Large intestine (tissue), 12 donors: Measurements from ENCODE around the gene PPIB. TPM values are rescaled to one million over a fixed set of nuclear protein-coding genes. Genes with fewer than 3 reads are reported as not detected.

Experiments
- DNase-seq, 2 donors: peaks; one replicate each; pipeline versions ENCODE4 v3.0.0 to v3.0.0-alpha.2; 2013
- H3K27ac ChIP-seq: one replicate; pipeline ENCODE4 v1.5.1; 2013; ENCODE audit warnings: low read length
- H3K27me3 ChIP-seq: 2 replicates; pipeline ENCODE4 v1.6.1; 2013; ENCODE audit warnings: low read length; ENCODE audit not compliant: control insufficient read depth, insufficient read depth
- H3K36me3 ChIP-seq: 2 replicates; pipeline ENCODE4 v1.6.1; 2013; ENCODE audit warnings: low read length; ENCODE audit not compliant: control insufficient read depth, insufficient read depth
- H3K4me1 ChIP-seq: one replicate; pipeline ENCODE4 v1.6.1; 2013; ENCODE audit warnings: low read length; ENCODE audit not compliant: control insufficient read depth, insufficient read depth
- H3K4me3 ChIP-seq: one replicate; pipeline ENCODE4 v1.5.1; 2013; ENCODE audit warnings: low read length
- H3K9me3 ChIP-seq: one replicate; pipeline ENCODE4 v1.6.1; 2013; ENCODE audit warnings: mild to moderate bottlenecking, low read depth, low read length, moderate library complexity; ENCODE audit not compliant: control insufficient read depth
- WGBS: methylation state at CpG from one replicate; pipeline ENCODE4 v1.1.5; 2013; ENCODE audit warnings: low lambda C conversion rate; ENCODE audit not compliant: insufficient coverage; 5-methylcytosine and 5-hydroxymethylcytosine counted together
- long read RNA-seq, 11 donors: transcript quantifications; one replicate each; lab custom pipeline, GENCODE V29; 2026
- polyA plus RNA-seq: library from polyadenylated mRNA; unstranded; fragments of 120-200 nt; gene quantifications from one replicate; pipeline ENCODE4 v1.2.1, GENCODE V29; 2013

The PPIB gene
- polyA plus RNA-seq, result 513 TPM
- long read RNA-seq, donor 1, transcript PPIB-201 (5 exons, 1,081 nt), result major isoform, 158 of 175 reads
- long read RNA-seq, donor 1, partial matches to known transcripts, result 5 of 175 reads
- long read RNA-seq, donor 1, other reads (novel, unspliced or antisense), result 11 of 175 reads
- long read RNA-seq, donor 2, transcript PPIB-201 (5 exons, 1,081 nt), result major isoform, 312 of 387 reads
- long read RNA-seq, donor 2, partial matches to known transcripts, result 37 of 387 reads
- long read RNA-seq, donor 2, other reads (novel, unspliced or antisense), result 35 of 387 reads
- long read RNA-seq, donor 3, result 0 reads
- long read RNA-seq, donor 4, transcript PPIB-201 (5 exons, 1,081 nt), result major isoform, 56 of 56 reads
- long read RNA-seq, donor 4, partial matches to known transcripts, result 0 of 56 reads
- long read RNA-seq, donor 4, other reads (novel, unspliced or antisense), result 0 of 56 reads
- long read RNA-seq, donor 5, transcript PPIB-201 (5 exons, 1,081 nt), result major isoform, 146 of 165 reads
- long read RNA-seq, donor 5, partial matches to known transcripts, result 6 of 165 reads
- long read RNA-seq, donor 5, other reads (novel, unspliced or antisense), result 13 of 165 reads
- long read RNA-seq, donor 6, transcript PPIB-201 (5 exons, 1,081 nt), result major isoform, 317 of 413 reads
- long read RNA-seq, donor 6, transcript PPIB-203 (3 exons, 1,208 nt), result minor isoform, 5 of 413 reads
- long read RNA-seq, donor 6, partial matches to known transcripts, result 30 of 413 reads
- long read RNA-seq, donor 6, other reads (novel, unspliced or antisense), result 61 of 413 reads
- long read RNA-seq, donor 7, transcript PPIB-201 (5 exons, 1,081 nt), result major isoform, 163 of 195 reads
- long read RNA-seq, donor 7, partial matches to known transcripts, result 19 of 195 reads
- long read RNA-seq, donor 7, other reads (novel, unspliced or antisense), result 12 of 195 reads
- long read RNA-seq, donor 8, transcript PPIB-203 (3 exons, 1,208 nt), result minor isoform, 5 of 568 reads
- long read RNA-seq, donor 8, transcript PPIB-201 (5 exons, 1,081 nt), result major isoform, 445 of 568 reads
- long read RNA-seq, donor 8, partial matches to known transcripts, result 58 of 568 reads
- long read RNA-seq, donor 8, other reads (novel, unspliced or antisense), result 60 of 568 reads
- long read RNA-seq, donor 9, transcript PPIB-201 (5 exons, 1,081 nt), result major isoform, 469 of 579 reads
- long read RNA-seq, donor 9, partial matches to known transcripts, result 43 of 579 reads
- long read RNA-seq, donor 9, other reads (novel, unspliced or antisense), result 65 of 579 reads
- long read RNA-seq, donor 10, transcript PPIB-201 (5 exons, 1,081 nt), result major isoform, 385 of 488 reads
- long read RNA-seq, donor 10, transcript PPIB-203 (3 exons, 1,208 nt), result minor isoform, 7 of 488 reads
- long read RNA-seq, donor 10, partial matches to known transcripts, result 29 of 488 reads
- long read RNA-seq, donor 10, other reads (novel, unspliced or antisense), result 67 of 488 reads
- long read RNA-seq, donor 11, transcript PPIB-201 (5 exons, 1,081 nt), result major isoform, 243 of 308 reads
- long read RNA-seq, donor 11, partial matches to known transcripts, result 38 of 308 reads
- long read RNA-seq, donor 11, other reads (novel, unspliced or antisense), result 25 of 308 reads

DNA sequence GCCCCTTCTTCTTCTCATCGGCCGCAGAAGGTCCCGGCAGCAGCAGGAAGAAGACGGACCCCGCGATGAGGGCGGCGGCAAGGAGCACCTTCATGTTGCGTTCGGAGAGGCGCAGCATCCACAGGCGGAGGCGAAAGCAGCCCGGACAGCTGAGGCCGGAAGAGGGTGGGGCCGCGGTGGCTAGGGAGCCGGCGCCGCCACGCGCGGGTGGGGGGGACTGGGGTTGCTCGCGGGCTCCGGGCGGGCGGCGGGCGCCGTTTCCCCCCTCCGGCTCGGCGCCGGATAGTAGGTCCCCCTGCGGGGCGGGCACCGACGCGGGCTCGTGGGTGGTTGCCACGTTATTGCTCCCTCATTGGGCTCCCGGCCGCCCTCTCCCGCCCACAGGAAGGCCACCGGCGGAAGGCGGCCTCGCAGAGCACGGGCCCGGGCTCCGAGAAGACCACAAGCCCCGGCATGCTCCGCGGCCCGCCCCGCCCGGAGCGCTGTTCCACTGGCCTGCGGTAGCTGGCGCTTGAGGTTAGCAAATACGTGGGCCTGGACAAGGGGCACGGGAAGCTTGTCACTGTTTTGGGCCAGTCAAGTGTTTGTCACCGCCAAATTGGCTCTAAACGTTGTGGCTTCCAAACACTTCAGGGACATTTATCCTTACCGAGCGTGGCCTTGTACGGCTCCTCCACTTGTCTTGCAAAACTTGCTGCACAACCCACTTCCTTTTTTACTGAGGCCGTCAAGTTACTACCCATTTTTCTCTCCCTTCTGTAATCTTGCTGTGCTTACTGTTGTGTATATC lies at the start of gene PPIB:
PPIB (minus strand) TSS at position 154 of the 790 bp plus-strand sequence; CDS start at position 118, 36 bp downstream.
- peak within 1 kb of the TSS; percentile 89 for H3K27ac ChIP-seq
- WGBS, result no CpG with 5 or more reads among the region's 69 CpGs
- DNase-seq, result peak; percentile 98 to 99
- no peaks in the 10 kb centered on the region for H3K9me3 ChIP-seq
- H3K27me3 ChIP-seq, result no peaks in the 10 kb centered on the region
- peaks cover 33% of the 10 kb centered on the region for H3K36me3 ChIP-seq
- peaks cover 13% of the 10 kb centered on the region for H3K4me1 ChIP-seq
- H3K4me3 ChIP-seq, result peak within 1 kb of the TSS; percentile 97

DNA sequence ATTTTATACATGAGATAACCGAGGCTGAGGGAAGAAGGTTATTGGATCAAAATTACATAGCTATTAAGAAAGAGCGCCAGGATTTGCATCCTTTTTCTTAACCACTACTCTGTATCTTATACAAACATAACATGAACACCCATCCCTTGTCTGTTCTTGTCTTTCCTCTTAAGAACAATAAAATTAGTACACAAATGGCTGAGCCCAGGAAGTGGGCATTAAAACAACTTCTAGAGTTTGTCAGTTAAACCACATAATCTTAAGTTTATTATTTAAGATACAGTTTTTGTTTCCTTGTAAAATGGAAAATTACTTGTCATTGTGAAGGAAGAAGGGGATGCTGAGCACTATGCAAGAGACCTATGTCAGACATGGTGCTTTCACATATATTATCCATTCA lies 48.9 kb upstream of the PPIB start:
- no peak overlapping the region for H3K27ac ChIP-seq

DNA sequence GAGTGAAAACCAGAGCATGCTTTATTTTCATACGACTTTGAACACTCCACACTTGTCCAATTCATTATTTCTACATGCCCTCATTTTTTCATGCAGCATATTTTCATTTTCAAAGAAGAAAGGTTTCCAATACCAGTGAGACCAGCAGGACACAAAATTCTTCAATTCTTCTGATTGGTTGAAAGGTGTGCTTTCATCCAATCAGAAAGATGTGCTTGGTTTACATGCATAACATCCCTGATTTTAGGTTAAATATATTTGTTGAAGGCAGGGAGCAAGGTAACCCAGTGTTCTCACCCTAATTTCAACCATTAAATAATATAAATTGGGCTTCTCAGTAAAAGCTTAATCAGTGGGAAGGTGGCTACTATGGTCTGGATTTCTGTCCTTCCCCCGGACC lies 47.5 kb upstream of the PPIB start:
- H3K27ac ChIP-seq, result no peak overlapping the region
- WGBS, result 88% methylated on average over 1 of the region's 2 CpGs
- no peak overlapping the region for H3K4me3 ChIP-seq
- peaks cover 9% of the 10 kb centered on the region for H3K36me3 ChIP-seq
- no peaks in the 10 kb centered on the region for H3K9me3 ChIP-seq
- no peak for DNase-seq
- no peaks in the 10 kb centered on the region for H3K4me1 ChIP-seq
- H3K27me3 ChIP-seq, result no peaks in the 10 kb centered on the region

More for the DNA sequence above, 48.9 kb upstream of the PPIB start:
- peaks cover 8% of the 10 kb centered on the region for H3K4me1 ChIP-seq
- H3K9me3 ChIP-seq, result no peaks in the 10 kb centered on the region
- H3K36me3 ChIP-seq, result peaks cover 9% of the 10 kb centered on the region
- no peak overlapping the region for H3K4me3 ChIP-seq
- no CpG with 5 or more reads among the region's 2 CpGs for WGBS
- no peaks in the 10 kb centered on the region for H3K27me3 ChIP-seq
- DNase-seq, result no peak

DNA sequence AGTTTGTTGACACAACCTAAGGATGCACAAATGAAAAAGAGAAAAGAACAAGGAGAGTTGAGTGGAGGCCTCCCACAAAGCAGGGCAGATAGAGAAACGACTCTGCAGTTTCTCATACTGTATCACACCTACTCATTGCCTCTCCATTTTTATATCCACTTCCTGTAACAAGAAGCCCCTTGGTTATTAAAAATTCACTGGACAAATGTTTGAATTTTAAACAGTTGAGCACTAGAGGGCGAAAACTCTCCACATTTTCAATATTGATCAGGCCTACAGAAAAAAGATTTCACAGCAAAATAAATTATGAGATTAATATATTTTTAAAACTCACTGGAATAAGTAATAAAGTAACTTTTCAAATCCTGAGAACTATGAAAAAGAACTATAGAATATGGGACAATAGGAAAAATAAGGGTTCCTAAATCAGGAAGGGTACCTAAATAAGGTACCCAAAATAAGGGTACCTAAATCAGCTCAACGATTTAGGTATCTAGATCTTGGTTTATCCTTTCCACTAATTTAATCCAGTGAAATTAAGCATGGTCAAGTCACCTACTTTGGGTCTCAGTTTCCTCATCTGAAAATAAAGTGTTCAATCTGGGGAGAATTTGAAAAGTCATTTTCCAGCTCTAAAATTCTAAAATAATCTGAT lies 47.0 kb upstream of the PPIB start:
- peak in 1 of 2 donors; percentile 29 for DNase-seq

DNA sequence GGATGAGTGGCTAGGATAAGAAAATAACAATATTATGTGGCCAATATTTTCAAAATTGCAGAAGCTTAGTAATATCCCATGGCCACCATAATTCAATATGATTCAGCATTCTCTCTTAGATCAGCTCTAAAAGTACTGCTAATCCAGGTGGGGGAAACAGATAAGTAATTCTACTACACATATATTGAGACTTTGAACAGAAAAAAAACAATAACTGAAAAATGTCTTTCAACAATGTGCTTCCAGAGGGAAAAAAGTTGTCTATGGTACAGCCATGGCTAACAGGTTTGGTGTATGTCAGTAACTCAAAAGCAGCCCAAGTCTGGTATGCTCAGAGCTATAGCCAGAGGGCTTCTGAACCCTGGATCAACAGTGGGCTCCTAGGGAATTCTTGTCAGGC lies 42.4 kb upstream of the PPIB start:
- Histone ChIP-seq H3K27me3 (no peaks in the 10 kb centered on the region), H3K9me3 (no peaks in the 10 kb centered on the region), H3K4me1 (no peaks in the 10 kb centered on the region), H3K4me3 (no peak overlapping the region), H3K36me3 (peaks cover 29% of the 10 kb centered on the region), H3K27ac (no peak overlapping the region)
- DNase-seq, result no peak

More for the DNA sequence above, 47.0 kb upstream of the PPIB start:
- WGBS, result 40% methylated on average over 1 of the region's 3 CpGs
- Histone ChIP-seq H3K36me3 (peaks cover 9% of the 10 kb centered on the region), H3K27me3 (no peaks in the 10 kb centered on the region), H3K27ac (no peak overlapping the region), H3K4me1 (no peaks in the 10 kb centered on the region), H3K9me3 (no peaks in the 10 kb centered on the region), H3K4me3 (no peak overlapping the region)

DNA sequence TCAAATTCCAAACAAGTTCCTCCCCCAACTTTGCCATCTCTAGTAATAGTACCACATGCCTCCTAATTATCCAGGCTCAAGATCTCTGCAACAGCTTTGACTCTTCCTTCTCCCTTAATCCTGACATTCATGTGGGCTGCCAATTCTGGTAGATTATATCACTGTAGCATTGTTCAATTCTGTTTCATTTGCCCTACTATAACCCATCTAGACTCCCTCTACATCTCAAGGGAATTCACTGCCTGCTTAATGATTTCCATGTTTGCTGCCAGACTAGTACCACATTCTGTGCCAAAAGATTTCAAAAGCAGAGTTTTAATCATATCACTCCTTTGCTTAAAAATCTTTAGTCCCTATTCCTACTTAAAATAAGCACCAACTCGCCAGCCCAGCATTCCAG lies 34.6 kb upstream of the PPIB start:
- Histone ChIP-seq H3K4me1 (no peaks in the 10 kb centered on the region), H3K27ac (no peak overlapping the region), H3K9me3 (no peaks in the 10 kb centered on the region), H3K27me3 (no peaks in the 10 kb centered on the region), H3K36me3 (peaks cover 12% of the 10 kb centered on the region), H3K4me3 (no peak overlapping the region)
- DNase-seq, result no peak
- no CpG with 5 or more reads among the region's 1 CpG for WGBS

DNA sequence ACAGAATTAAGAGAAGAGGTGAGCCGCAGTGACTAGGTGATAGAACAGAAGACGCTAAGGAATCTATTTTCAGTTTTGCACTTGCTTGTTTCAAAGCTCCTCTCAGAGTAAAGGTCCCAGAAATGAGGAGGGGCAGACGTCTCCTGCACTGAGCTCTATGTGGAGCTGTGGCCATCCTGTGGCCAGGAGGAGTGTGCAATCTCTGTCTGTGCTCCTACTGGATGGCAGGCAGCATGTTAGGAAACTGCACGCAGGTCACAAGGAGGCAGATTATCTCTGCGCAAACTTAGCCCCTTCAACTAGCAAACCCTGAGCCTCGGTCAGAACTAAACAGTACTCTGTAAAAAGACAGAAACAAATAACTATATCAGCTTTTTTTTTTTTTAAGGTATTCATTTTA lies 31.1 kb upstream of the PPIB start:
- peak in 1 of 2 donors; percentile 20 for DNase-seq
- WGBS, result no CpG with 5 or more reads among the region's 6 CpGs
- Histone ChIP-seq H3K27me3 (no peaks in the 10 kb centered on the region), H3K36me3 (peaks cover 2% of the 10 kb centered on the region), H3K4me3 (no peak overlapping the region), H3K4me1 (no peaks in the 10 kb centered on the region), H3K9me3 (no peaks in the 10 kb centered on the region), H3K27ac (no peak overlapping the region)

DNA sequence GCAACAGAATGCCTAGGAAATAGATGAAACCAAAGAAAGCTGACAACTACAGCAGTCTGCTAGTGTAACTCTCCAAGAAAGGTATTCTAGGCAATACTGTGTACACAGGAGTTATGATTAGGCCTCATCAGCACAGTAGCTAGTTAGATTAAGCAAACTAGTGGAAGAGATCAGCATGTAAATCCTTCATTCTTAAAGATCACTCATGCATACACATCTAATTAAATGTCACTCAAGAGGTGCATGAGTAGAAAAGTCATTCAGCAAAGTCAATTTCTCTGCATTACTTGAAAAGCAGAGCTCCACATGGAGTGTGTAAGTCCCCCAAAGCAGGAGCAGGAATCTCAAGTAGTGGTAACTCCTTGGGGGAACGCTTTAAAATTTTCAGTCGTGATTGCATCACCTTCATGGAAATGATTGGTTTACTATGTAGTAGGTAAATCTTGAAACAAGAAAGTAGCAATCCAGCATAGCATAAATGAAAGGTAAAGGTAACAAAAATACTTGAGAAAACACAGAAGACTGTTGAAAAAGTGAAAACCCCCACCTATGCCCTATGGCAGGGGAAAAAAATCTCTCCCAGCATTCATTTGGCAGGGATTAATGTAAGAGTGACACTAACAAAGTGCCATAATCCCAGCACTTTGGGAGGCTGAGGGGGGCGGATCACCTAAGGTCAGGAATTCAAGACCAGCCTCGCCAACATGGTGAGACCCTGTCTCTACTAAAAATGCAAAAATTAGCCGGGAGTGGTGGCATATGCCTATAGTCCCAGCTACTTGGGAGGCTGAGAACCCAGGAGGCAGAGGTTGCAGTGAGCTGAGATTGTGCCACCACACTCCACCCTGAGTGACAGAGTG lies 29.4 kb upstream of the PPIB start:
- H3K4me1 ChIP-seq, result no peaks in the 10 kb centered on the region
- no peak overlapping the region for H3K4me3 ChIP-seq
- H3K27ac ChIP-seq, result no peak overlapping the region
- no peaks in the 10 kb centered on the region for H3K9me3 ChIP-seq
- WGBS, result 90% methylated on average over 2 of the region's 5 CpGs
- H3K27me3 ChIP-seq, result no peaks in the 10 kb centered on the region
- no peak for DNase-seq
- H3K36me3 ChIP-seq, result peaks cover 6% of the 10 kb centered on the region
